Bone marrow (tissue), 2 donors: ENCODE data around the gene DLGAP1.

ENCODE experiments used
- DNase-seq, 2 donors: peaks; one replicate each; lab custom pipeline; 2025; lab: John Stamatoyannopoulos, UW

Gene DLGAP1

DNA sequence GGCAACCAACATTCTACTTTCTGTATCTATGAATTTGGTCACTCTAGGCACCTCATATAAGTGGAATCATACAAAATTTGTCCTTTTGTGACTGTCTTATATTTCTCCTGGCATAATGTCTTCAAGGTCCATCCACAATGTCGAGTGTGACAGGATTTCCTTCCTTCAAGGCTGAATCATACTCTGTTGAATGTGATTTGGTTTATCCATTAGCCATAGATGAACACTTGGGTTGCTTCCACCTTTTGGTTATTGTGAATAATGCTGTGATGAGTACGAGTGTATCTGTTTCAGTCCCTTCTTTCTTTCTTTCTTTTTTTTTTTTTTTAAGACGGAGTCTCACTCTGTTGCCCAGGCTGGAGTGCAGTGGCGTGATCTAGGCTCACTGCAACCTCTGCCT lies 693.8 kb downstream of the DLGAP1 start:
- no peak for DNase-seq

DNA sequence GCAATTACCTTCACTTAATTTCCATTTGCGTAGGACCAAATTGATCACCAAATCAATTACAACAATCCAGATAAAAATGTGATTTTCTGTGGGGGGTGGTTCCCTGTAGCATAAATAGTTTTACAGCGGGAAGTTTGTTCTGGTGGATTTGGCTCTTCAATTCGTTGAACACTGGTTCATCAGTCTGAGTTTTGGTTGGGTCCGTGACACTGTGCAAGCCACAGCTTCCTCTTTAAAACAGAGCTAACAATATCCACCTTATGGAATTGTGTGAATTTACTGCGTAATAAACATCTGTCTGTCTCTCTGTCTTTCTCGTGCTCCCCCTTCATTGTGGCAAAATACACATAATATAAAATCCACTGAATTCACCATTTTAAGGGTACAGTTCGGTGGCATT lies 694.4 kb downstream of the DLGAP1 start:
- DNase-seq: no peak

DNA sequence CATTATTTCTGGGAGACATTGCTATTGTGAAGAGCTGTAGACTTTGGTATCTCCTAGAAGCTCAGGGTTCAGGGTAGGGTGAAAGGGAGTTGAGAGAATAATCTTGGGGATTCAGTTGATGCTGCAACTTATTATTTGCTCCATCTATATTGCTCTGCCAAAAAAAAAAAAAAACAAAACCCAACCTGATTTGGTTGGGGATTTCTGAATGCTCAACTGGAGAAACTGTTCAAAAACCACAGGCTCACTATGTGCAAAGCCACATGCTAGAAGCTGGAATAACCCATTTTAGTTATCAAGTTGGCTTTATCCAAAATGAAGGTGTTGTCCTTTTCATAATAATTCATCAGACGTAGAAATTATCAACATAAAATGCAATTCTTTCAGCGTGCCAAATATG lies 696.0 kb downstream of the DLGAP1 start:
- DNase-seq: no peak

DNA sequence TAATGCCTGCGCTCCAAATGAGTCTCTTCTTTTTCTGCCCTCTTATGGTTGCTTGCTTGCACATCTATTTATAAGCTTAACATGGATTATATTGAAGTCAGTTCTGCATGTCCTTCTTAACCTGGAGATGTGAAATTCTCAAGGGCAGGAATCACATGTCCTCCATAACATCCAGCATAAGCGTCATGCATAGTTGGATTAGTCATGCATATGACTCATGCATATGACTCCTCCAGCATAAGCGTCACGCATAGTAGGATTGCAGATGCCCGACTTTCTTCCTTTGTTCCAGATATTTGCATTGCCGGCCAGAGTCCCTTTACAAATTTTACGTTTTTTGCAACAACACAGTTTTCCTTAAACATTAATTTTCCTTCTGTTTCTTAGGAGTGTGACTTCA lies 696.6 kb downstream of the DLGAP1 start:
- DNase-seq: no peak

DNA sequence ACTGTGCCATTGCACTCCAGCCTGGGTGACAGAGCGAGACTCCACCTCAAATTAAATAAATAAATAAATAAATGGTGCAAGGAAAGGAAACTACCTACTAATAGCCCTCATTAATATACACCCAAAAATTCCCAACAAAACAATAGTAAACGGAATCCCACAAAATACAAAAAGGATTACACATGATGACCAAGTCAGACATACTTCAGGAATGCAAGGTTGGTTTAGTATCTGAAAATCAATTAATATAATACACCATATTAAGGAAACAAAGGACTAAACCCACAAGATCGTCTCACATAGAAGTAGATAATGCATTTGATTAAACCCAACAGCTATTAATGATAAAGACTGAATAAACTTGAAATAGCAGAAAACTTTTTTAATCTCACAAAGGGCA lies 697.7 kb downstream of the DLGAP1 start:
- no peak for DNase-seq

DNA sequence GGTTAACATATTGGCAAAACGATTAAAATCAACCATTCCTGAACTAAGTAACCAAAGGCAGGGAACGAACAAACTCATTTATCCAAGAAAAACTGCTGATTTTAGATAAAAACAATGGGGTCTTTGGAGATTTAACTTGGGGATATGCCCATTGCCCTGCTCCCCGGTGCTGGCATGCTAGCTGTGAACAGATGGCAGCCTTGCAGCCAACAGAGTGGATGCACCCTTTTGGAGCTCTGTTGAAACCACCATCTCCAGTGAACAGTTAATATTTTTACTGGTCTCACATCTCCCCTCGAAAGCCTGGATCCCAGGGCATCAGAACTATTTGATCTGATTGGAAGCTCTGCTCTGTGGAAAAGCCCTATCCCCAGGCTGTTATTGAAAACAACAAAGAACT lies 702.0 kb downstream of the DLGAP1 start:
- DNase-seq: no peak

DNA sequence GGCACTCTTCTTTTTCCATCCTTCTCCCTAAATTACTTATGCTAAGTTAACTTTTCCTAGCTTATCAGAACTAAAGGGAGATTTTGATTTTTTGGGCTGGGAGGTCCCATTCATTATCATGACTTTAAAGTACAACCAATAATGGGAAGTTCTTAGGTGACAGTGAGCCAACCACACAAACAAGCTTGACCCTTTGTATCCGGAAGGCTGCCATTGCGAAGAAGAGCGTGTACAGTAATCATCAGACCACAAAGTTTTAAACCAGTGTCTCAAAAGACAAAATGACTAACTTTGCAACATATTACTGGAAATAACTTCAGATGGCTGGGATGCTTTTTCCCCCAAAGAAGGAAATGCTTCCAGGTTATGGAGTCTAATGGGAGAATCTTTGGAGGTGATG lies 707.0 kb downstream of the DLGAP1 start:
- no peak for DNase-seq

DNA sequence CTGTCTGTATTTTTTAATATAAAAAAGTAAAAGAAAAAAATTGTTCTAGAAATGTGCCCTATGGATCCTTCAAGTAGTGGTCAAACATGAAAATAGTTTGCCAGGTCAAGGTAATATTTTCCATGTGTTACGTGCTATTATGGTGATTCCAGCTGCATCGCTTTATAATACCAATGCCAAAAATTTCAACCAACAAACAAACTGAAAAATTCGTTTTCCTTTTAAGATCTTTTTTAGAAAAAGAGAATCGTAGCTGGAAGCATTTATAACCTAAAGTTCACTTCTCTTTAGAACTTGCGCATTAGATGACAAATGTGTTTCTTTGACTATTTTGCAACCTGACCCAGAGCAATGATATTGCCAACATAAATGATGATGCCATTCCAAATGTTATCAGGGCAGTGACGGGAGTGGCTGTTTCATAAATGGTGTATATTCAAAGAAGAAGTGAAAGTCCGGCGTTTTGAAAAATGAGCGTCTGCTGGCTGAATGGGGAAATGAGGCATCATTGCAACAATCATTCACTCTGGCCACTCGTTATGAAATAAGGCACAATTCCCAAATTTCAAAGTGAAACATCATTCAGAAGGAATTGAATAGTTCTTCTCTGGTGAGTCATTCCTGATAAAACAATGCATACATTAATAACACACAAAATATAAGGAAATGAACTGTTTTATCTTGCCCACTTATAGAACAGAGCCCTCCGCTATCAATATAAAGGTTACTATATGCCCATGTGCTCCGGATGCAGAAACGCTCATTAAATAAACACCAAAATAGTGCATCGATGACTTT lies 707.7 kb downstream of the DLGAP1 start:
- no peak for DNase-seq

DNA sequence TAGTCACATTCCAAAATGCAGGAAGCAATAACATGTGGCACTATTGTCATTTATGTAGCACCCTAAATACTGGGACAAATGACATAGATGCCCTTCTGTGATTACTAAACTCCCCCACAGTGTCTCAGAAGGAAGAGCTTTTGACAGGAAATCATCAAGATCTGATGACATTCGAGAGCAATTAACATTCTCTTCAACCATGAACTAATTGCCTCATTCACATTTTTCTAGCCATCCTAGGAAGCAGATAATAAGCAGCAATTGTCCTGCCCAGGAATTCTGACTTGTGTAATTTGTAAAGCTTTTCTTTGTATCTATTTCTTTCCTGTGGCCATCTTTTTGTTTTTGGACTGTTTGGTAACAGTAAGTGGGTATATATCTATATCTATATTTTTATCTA lies 712.6 kb downstream of the DLGAP1 start:
- no peak for DNase-seq

DNA sequence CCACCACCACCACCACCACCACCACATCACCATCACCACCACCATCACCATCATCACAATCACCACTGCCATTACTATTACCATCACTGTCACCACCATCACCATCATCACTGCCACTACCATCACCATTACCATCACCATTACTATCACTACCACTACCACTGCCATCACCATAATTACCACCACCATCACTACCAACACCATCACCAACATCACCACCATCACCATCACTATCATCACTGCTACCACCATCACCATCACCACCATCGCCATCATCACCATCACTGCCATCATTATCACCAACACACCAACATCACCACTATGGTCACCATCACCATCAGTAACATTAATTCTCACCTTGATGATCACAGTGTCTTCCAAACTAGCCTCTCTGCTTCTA lies 713.8 kb downstream of the DLGAP1 start:
- no peak for DNase-seq

DNA sequence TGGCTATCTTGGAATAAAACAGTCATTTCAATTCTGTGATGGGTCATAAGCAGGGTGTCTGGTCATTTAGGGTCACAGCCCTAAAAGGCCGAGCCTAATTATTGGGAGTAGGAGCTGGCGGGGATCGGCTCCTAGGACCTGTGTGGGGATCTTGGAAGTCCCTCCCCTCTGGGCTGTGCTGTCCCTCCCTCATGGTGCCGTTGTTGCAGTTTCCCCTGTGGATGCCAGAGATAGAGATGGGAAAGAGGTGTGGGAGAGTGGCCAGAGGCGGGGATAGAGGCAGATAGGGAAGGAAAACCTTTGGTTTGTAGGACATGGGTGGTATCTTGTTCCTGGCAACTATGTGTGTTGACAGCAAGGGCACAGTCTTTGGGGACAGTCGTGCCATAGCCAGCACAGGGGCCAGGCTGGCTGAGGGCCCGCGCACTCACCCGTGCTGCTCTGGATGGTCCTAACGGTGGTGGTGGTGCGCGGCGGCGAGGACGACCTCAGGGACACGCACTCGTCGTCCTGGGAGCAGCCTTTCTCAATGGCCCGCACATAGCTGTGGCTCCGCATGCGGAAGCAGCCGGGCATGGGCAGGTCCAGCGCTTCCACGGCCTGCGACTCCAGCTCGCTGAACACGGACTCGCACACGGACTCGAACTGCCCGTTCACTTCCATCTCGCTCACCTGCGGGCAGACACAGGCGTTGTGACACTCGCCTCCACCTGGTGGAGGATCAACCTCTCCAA lies 726.2 kb downstream of the DLGAP1 start:
- DNase-seq: no peak

DNA sequence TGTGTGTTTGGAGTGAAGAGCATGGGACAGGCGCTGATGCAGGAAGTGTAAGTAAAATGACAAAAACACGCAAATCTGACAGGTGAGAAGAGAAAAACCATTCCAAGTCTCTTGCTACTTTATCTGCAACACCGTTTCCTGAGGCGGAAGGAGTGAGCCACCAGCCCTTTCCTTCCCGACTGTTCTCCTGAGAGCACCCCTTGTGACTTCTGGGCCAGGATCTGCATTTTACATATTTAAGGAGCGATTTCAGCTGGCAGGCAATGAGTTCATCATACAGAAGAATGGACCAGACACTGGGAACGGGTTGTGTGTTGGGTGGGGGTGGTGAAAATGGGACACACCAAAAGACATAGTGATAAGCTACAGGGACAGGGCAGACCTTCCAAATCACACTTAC lies 727.8 kb downstream of the DLGAP1 start:
- no peak for DNase-seq

DNA sequence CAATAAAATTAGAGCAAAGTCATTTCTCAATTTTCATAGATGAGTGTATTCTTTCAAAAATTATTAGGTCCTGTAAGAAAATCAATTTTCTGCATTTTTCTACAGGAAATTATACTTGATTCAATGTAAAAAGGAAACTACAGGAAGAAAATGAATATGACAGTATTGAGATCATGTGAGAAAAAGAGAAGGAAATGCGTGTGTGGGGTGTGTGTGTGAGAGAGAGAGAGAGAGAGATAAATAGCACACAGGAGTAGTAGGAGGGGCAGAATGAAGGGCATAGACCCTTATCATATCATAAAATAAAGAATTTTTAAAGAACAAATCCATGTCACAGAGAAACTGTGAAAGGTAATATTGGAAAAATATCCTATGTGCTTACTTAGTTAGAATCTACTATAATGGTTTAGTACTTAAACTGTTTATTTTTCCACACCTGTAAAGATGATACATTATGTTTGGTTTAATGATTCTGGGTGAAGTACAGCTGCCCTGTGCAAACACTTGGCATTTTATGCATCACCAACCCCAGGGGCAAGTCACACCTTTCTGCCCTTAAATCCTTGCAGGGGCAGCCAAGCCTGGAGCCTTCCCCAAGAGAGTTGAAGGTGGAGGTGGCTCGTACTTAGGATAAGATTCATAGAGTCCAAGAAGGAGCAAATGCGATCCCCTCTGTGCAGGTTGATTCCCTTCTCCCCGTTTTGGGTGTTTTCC lies 728.7 kb downstream of the DLGAP1 start:
- peak in 1 of 2 donors; percentile 38 for DNase-seq

DNA sequence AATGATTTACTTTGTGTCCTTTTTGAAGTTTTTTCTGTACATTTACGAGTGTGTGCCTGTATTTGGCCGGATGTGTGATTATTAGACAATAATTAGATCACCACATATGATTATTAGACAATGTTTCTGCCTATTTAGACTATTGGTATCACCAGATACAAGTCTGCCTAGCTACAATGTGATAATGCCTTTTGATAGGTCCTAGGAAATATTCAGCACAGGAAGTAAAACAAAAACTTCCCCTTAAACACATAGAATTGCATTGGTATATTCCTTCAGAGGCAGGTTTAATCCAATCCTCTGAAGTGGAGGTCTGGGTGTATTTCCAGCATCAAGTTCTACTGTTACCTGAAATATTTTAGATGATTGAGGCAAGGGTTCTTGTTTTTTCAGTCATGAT lies 730.0 kb downstream of the DLGAP1 start:
- DNase-seq: no peak

DNA sequence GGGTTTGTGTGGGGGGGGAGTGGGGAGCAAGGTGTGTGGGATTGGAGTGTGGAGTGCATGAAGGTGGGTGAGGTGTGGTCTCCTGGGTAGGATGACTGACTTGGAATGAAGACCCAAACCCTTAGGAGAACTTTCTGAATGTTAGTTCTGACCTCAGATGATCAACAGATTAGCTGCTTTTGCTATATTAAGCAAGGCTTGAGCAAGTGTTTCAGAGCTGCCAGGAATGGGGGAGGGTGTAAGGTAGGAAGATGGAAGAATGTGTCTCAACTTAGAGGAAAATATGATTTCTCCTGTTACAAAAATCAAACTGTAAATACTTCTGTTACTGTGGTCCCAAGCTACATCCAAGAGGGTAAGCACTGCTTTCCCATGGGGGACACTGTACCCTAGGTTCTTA lies 731.6 kb downstream of the DLGAP1 start:
- no peak for DNase-seq

DNA sequence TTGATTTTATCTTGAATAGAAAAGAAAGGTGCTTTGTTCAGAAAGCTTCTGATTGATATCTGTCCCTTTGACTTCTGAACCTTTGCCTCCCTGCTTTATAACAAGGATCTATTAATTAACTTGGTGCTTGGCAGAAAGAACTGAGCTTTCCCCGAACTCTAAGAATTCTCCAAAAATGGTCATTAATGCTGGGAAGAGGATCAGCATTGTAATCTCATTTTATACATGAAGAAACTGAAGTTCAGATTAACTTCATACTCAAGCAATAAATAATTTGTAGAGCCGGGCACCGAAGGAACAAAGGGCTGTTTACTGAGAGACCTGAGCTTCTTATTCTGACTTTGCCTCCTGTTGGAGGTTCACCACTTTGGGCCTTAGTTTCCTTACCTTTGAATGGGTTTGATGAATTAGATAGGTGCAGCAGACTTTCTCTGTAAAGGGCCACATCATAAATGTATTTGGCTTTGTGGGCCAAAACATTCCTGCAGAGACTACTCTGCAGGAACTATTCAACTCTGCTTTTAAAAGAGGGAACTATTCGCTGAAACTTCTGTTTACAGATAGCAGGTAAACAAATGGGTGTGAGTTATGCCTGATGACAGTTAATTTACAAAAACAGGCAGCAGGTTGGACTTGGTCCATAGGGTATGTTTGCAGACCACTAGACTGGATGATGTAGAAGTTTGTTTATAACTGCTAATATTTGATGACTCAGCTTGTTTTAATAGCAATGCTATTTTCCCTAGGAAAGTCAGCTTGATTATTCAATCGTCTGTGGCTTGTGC lies 732.3 kb downstream of the DLGAP1 start:
- DNase-seq: no peak

DNA sequence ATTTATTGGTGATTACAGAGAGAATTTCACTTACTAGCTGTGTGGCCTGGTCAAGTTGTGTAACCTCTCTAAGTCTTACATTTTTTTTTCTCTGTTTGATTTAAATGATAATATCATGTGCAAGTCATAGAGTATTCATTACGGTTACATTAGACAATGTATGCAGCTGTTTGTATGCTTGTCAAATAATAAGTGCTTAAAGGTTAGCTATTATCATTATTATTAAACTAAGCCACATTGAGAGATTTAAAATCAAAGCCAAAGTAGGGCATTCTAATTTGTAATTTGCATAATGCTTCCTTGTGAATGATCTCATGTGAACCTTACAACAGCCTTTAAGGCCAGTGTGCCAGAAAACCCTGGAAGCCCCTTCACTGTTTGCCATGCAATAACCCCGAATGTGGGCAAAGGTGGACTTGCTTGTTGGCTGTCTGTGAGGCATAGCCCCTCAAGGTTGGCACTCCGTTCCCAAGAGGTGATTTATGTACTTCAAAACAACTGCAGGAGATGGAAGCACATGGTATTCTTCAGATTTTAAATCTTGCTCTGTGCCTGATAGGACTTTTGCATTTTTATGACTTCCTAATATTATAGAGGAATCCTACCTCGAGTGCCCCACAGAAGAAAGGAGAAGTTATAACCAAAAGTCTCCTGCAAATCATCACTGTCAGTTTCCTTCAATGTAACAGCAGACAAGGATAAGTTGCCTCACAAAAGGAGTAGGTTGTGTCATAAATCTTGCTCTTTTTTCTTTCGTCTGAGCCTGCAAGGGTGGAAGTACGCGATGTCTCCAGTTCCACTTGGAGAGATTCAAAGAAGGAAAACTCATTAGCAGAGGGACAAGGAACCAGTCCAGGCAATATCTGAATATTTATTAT lies 733.1 kb downstream of the DLGAP1 start:
- DNase-seq: peak in 1 of 2 donors; percentile 5

DNA sequence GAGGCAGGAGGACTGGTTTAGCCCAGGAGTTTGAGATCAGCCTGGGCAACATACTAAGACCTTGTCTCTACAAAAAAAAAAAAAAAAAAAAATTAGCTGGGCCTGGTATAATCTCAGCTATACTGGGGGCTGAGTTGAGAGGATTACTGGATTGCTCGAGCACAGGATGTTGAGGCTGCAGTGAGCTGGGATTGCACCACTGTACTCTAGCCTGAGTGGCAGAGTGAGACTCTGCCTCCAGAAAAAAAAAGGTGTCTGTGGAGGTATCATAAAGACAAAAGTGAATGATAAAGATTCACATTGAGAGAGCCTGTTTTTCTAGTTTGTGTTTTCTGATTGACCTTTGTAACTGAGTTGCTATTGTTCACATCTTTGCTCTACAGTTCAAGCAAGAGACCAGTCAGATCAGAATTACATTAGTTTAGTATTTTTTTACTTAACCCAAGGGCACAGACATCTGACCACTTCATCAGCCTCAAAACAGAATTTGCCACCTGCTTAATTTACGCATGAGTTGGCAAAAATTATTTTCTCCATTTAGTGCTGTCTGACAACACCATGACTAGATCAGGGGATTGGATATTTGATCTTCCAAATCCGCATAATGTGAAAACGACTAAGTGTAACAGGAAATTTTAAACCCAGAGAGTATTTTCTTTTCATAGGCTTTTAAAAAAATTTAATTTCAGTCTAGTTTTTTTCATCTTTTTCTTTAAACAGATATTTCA lies 734.1 kb downstream of the DLGAP1 start:
- no peak for DNase-seq

DNA sequence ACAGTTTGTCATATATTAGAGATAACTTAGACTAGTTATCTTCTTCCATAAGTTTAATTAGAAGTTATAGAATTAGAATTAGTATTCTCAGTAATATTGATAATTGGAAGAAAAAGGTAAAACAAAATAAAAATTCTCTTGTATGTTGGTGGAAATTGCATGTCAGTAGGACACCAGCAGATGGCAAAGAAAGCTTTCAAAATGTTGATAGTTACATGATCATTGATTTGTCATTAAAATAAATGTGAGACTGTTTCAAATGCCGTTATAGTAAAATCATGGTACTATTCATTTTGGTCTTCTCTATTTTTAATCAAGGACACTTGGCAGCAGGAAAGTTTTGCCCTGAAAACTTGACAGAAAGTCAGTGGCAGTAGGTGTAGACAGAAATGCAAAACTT lies 734.9 kb downstream of the DLGAP1 start:
- no peak for DNase-seq

DNA sequence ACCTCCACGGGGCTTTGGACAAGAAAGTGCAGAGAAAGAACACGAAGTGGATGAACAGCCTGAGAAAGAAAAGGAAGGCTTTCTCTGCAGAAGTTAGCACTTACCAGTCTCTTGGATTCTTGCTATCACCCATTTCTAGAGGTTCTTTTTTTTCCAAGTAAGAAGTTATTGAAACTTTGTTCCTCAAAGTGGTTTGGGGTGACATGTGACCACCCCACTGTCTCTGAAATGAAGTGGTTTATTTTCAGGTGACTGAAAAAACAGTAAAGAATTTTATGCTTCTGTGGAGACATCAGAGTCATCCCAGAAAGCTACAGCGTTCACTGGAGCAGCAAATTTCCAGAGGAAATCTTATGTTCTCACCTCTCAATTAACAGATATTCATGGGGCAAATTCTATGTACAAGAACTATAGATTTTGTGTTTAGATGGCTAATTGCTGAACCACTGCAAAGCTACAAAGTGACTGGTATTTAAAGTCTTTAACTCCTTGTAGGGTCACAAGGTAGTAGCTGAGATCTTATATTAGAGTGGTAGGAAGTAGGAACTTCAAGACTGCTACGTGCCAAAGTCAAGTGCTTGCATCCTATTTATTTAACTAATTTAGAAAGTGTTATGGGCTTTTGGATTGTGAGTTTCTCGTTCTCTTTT lies 737.6 kb downstream of the DLGAP1 start:
- no peak for DNase-seq
